K562 (cell line): ENCODE data around the gene STYXL1. TPM values are rescaled to one million over a fixed set of nuclear protein-coding genes. Genes with fewer than 3 reads are reported as not detected.
A peak's percentile ranks its signal among the peaks of the same experiment; 100 is the strongest.

Source experiments
- ATF1 ChIP-seq, 2 experiments: fragments of 450-650 bp in 1 of 2; IDR thresholded peaks; 2 replicates each; pipeline ENCODE4 v1.6.1; 2016; ENCODE audit warnings: missing compliant biosample characterization in 1 of 2, missing genetic modification characterization in 1 of 2
- EWSR1 ChIP-seq: fragments of 450-650 bp; IDR thresholded peaks from 2 replicates; pipeline ENCODE4 v1.6.1; 2018; ENCODE audit warnings: borderline replicate concordance, mild to moderate bottlenecking, low read depth, moderate library complexity; ENCODE audit not compliant: partially characterized antibody
- FOXK2 ChIP-seq, 2 experiments: fragments of 450-650 bp; IDR thresholded peaks in 1 of 2; conservative IDR thresholded peaks in 1 of 2; 2 replicates each; pipeline ENCODE4 v1.6.1; 2016; ENCODE audit warnings: low read depth in 2 of 2, mild to moderate bottlenecking in 1 of 2
- FOXP4 ChIP-seq: sonication (generic); formaldehyde crosslinking; IDR thresholded peaks from 2 replicates; pipeline ENCODE4 v1.8.0; 2022; ENCODE audit warnings: mild to moderate bottlenecking, missing genetic modification reagents, borderline replicate concordance
- MAZ ChIP-seq, 2 experiments: fragments of 450-650 bp in 1 of 2; sonication (generic) in 1 of 2; formaldehyde crosslinking; IDR thresholded peaks in 1 of 2; conservative IDR thresholded peaks in 1 of 2; 2 replicates each; pipeline versions ENCODE4 v1.4.0 to v1.5.0; 2020; ENCODE audit warnings: mild to moderate bottlenecking in 1 of 2, missing genetic modification reagents in 1 of 2
- MBD2 ChIP-seq: sonication (generic); IDR thresholded peaks from 2 replicates; pipeline ENCODE4 v1.6.1; 2016; ENCODE audit warnings: low read depth, borderline replicate concordance
- NFYB ChIP-seq: IDR thresholded peaks from 2 replicates; pipeline ENCODE4 v1.6.1; 2011; ENCODE audit warnings: mild to moderate bottlenecking, moderate library complexity; ENCODE audit not compliant: insufficient read length; ENCODE audit errors: extremely low read depth
- NR2C2 ChIP-seq, 2 experiments: fragments of 200-800 bp in 1 of 2; sonication (Bioruptor generic) in 1 of 2; sonication (generic) in 1 of 2; formaldehyde crosslinking in 1 of 2; IDR thresholded peaks; 2 replicates each; pipeline versions ENCODE4 v1.6.1 to v1.8.0; 2016 to 2022; ENCODE audit warnings: mild to moderate bottlenecking in 1 of 2, missing compliant biosample characterization in 1 of 2, missing genetic modification characterization in 1 of 2, missing genetic modification reagents in 1 of 2
- POLR2B ChIP-seq: fragments of 450-650 bp; IDR thresholded peaks from 2 replicates; pipeline ENCODE4 v1.6.1; 2018; ENCODE audit warnings: low read depth; ENCODE audit not compliant: partially characterized antibody
- SP2 ChIP-seq: IDR thresholded peaks from 2 replicates; pipeline ENCODE4 v1.6.1; 2011; ENCODE audit warnings: mild to moderate bottlenecking, low read depth, low read length, moderate library complexity; ENCODE audit not compliant: poor library complexity, severe bottlenecking; ENCODE audit errors: extremely low read depth
- SREBF1 ChIP-seq: fragments of 150-350 bp; IDR thresholded peaks from 2 replicates; pipeline ENCODE4 v1.6.1; 2014; ENCODE audit warnings: antibody characterized with exemption, low read depth, low read length, borderline replicate concordance
- TAF1 ChIP-seq: IDR thresholded peaks from 2 replicates; pipeline ENCODE4 v1.6.1; 2011; ENCODE audit warnings: mild to moderate bottlenecking, low read length, moderate library complexity; ENCODE audit not compliant: insufficient read depth, control insufficient read depth, severe bottlenecking; ENCODE audit errors: extremely low read depth
- THAP12 ChIP-seq: fragments of 250-450 bp; sonication (Bioruptor Pico); IDR thresholded peaks from 2 replicates; pipeline ENCODE4 v1.9.0; 2021; ENCODE audit warnings: mild to moderate bottlenecking, inconsistent platforms
- USF2 ChIP-seq: sonication (generic); formaldehyde crosslinking; IDR thresholded peaks from 2 replicates; pipeline ENCODE4 v1.5.0; 2020; ENCODE audit warnings: missing genetic modification reagents
- VEZF1 ChIP-seq: fragments of 200-800 bp; sonication (Bioruptor generic); IDR thresholded peaks from 2 replicates; pipeline ENCODE4 v1.6.1; 2017; ENCODE audit warnings: missing genetic modification characterization, missing compliant biosample characterization
- ZBED1 ChIP-seq: IDR thresholded peaks from 2 replicates; pipeline ENCODE4 v1.6.1; 2014
- ZKSCAN1 ChIP-seq: fragments of 150-350 bp; IDR thresholded peaks from 2 replicates; pipeline ENCODE4 v1.6.1; 2016; ENCODE audit warnings: low read depth, low read length
- ZNF3 ChIP-seq: fragments of 250-450 bp; sonication (Bioruptor Pico); IDR thresholded peaks from 2 replicates; pipeline ENCODE4 v1.5.0; 2021; ENCODE audit warnings: mild to moderate bottlenecking, moderate library complexity
- ZZZ3 ChIP-seq: fragments of 450-650 bp; IDR thresholded peaks from 2 replicates; pipeline ENCODE4 v1.6.1; 2016; ENCODE audit warnings: antibody characterized with exemption, mild to moderate bottlenecking, moderate library complexity
- polyA plus RNA-seq, 8 experiments: library from polyadenylated mRNA; depleted of rRNA in 4 of 8; stranded (reverse) in 5 of 8; unstranded in 3 of 8; fragments of >200 nt; fragmentation: Nextera tagmentation in 2 of 8; fragmentation: Illumina TruSeq in 1 of 8; extraction: Ambion mirVana in 2 of 8; extraction: Trizol in 1 of 8; gene quantifications; 2 replicates each; pipeline versions ENCODE4 v1.2.1 to v1.2.3, GENCODE V29; 2011 to 2014; ENCODE audit warnings: inconsistent platforms in 1 of 8, missing spikeins in 1 of 8
- total RNA-seq, 7 experiments: library from RNA; depleted of rRNA in 6 of 7; stranded (reverse); fragments of >200 nt in 6 of 7; fragmentation: Illumina TruSeq in 2 of 7; extraction: Trizol in 2 of 7; gene quantifications; 2 replicates each; pipeline versions ENCODE4 v1.2.1 to v1.2.3, GENCODE V29; 2011 to 2021; ENCODE audit warnings: low replicate concordance in 1 of 7

The STYXL1 gene
- total and polyA plus RNA-seq, 9 of the 15 experiments (the other 6 are each of a cell fraction or from before 2014, with no cell fraction given) = 36.5 to 97.2 (median 49.9) TPM

- TF ChIP-seq FOXP4 (CRISPR knock-in tag) (no peak), ZBED1 (0 out of 2 replicates have a peak, but pooled peaks have one; percentile 9), MBD2 (peak; percentile 87), ZKSCAN1 (0 out of 2 replicates have a peak, but pooled peaks have one; percentile 15), MAZ (CRISPR knock-in tag; conservative IDR thresholded peaks at IDR 0.05 in 1 of 2, IDR thresholded peaks at IDR 0.05 in 1 of 2) (peak; percentile 93 to 94), POLR2B (peak; percentile 74), ZNF3 (no peak), NFYB (peak; percentile 89), ATF1 (CRISPR knock-in tag; IDR thresholded peaks at IDR 0.05) (no peak), ATF1 (tag; IDR thresholded peaks at IDR 0.05) (peak; percentile 61), VEZF1 (CRISPR knock-in tag) (peak; percentile 88), ZZZ3 (no peak), THAP12 (CRISPR knock-in tag) (peak; percentile 64; the same call in 1 of the 2 replicates), SREBF1 (no peak), EWSR1 (no peak), TAF1 (peak; percentile 48), SP2 (peak; percentile 72), NR2C2 (CRISPR knock-in tag; IDR thresholded peaks at IDR 0.05) (0 out of 2 replicates have a peak, but pooled peaks have one; percentile 52), NR2C2 (tag; IDR thresholded peaks at IDR 0.05) (peak; percentile 96), FOXK2 (conservative IDR thresholded peaks at IDR 0.05 in 1 of 2, IDR thresholded peaks at IDR 0.05 in 1 of 2; ENCODE audit: low read depth in 2 of 2) (0 out of 4 replicates have a peak, but pooled peaks of 1 of the 2 experiments have one; percentile 14), USF2 (CRISPR knock-in tag) (peak; percentile 76)
These were observed 53.3 kb downstream of the STYXL1 start, which contains the start of gene TMEM120A (continued) for GRCh38 chr7:75994388-75995051.
